HEK293 (cell line): ENCODE data around the gene SH3RF3.

Experiments used
- CTCF ChIA-PET: fragments of 350-600 bp; formaldehyde crosslinking; extraction: SDS; loops from one replicate; lab custom pipeline; 2021; ENCODE audit warnings: antibody characterized with exemption; lab: Yijun Ruan, JAX
- POLR2A ChIA-PET: fragments of 300-600 bp; formaldehyde crosslinking; extraction: SDS; loops from one replicate; lab custom pipeline; 2020; ENCODE audit warnings: antibody characterized with exemption, inconsistent platforms; lab: Yijun Ruan, JAX
- H3K27ac ChIP-seq: fragments of 200-500 bp; sonication (Bioruptor generic); 2 replicates; pipeline ENCODE4 v1.5.1; 2014; ENCODE audit warnings: low read depth, low read length, control low read depth, inconsistent platforms; ENCODE audit errors: extremely low read depth
- H3K36me3 ChIP-seq, 2 experiments: fragments of 200-500 bp in 1 of 2; sonication (Bioruptor generic) in 1 of 2; 1 replicate in 1 of 2; 2 replicates in 1 of 2; pipeline ENCODE4 v1.5.1; 2014 to 2017; ENCODE audit warnings: inconsistent platforms in 2 of 2, low read length in 2 of 2; ENCODE audit not compliant: control insufficient read depth in 2 of 2, insufficient read depth in 1 of 2
- H3K4me1 ChIP-seq: fragments of 200-500 bp; sonication (Bioruptor generic); 2 replicates; pipeline ENCODE4 v1.5.1; 2014; ENCODE audit warnings: mild to moderate bottlenecking, low read length, inconsistent platforms; ENCODE audit not compliant: control insufficient read depth, insufficient read depth
- H3K4me3 ChIP-seq: 2 replicates; pipeline ENCODE4 v1.5.1; 2011; ENCODE audit warnings: low read depth, mild to moderate bottlenecking, control low read depth, low read length, moderate library complexity
- H3K9me3 ChIP-seq: fragments of 200-500 bp; sonication (Bioruptor generic); 2 replicates; pipeline ENCODE4 v1.5.1; 2014; ENCODE audit warnings: low read depth, low read length, inconsistent platforms; ENCODE audit not compliant: control insufficient read depth, insufficient read depth
- BCL11A ChIP-seq: fragments of 450-650 bp; formaldehyde crosslinking; IDR thresholded peaks from 2 replicates; pipeline ENCODE4 v1.5.1; 2016; ENCODE audit warnings: low read depth, missing biosample characterization, missing genetic modification characterization
- ELK4 ChIP-seq: IDR thresholded peaks from 2 replicates; pipeline ENCODE4 v1.6.1; 2011; ENCODE audit warnings: mild to moderate bottlenecking, low read depth, low read length, borderline replicate concordance
- GLI4 ChIP-seq: fragments of 450-650 bp; formaldehyde crosslinking; IDR thresholded peaks from 2 replicates; pipeline ENCODE4 v1.5.1; 2016; ENCODE audit warnings: missing biosample characterization, missing genetic modification characterization
- GLIS2 ChIP-seq: fragments of 450-650 bp; formaldehyde crosslinking; IDR thresholded peaks from 2 replicates; pipeline ENCODE4 v1.5.1; 2016; ENCODE audit warnings: missing biosample characterization, missing genetic modification characterization
- KLF8 ChIP-seq: fragments of 450-650 bp; formaldehyde crosslinking; IDR thresholded peaks from 2 replicates; pipeline ENCODE4 v1.5.1; 2016; ENCODE audit warnings: missing biosample characterization, missing genetic modification characterization
- KLF9 ChIP-seq: fragments of 450-650 bp; formaldehyde crosslinking; IDR thresholded peaks from 2 replicates; pipeline ENCODE4 v1.5.1; 2016; ENCODE audit warnings: missing biosample characterization, missing genetic modification characterization, low read depth
- REST ChIP-seq: fragments of 450-650 bp; formaldehyde crosslinking; IDR thresholded peaks from 2 replicates; pipeline ENCODE4 v1.5.1; 2016; ENCODE audit warnings: missing biosample characterization, missing genetic modification characterization
- SCRT1 ChIP-seq: fragments of 450-650 bp; formaldehyde crosslinking; IDR thresholded peaks from 2 replicates; pipeline ENCODE4 v1.5.1; 2016; ENCODE audit warnings: missing biosample characterization, missing genetic modification characterization, borderline replicate concordance
- SP3 ChIP-seq: fragments of 450-650 bp; formaldehyde crosslinking; IDR thresholded peaks from 2 replicates; pipeline ENCODE4 v1.5.1; 2016; ENCODE audit warnings: missing biosample characterization, missing genetic modification characterization
- ZBTB44 ChIP-seq: fragments of 450-650 bp; IDR thresholded peaks from 2 replicates; pipeline ENCODE4 v1.5.1; 2018; ENCODE audit warnings: missing biosample characterization, mild to moderate bottlenecking, missing genetic modification characterization
- ZBTB49 ChIP-seq: fragments of 450-650 bp; formaldehyde crosslinking; IDR thresholded peaks from 2 replicates; pipeline ENCODE4 v1.5.1; 2016; ENCODE audit warnings: missing biosample characterization, missing genetic modification characterization, low read depth
- ZFP69B ChIP-seq: fragments of 450-650 bp; formaldehyde crosslinking; IDR thresholded peaks from 2 replicates; pipeline ENCODE4 v1.5.1; 2016; ENCODE audit warnings: missing biosample characterization, missing genetic modification characterization
- ZNF112 ChIP-seq: fragments of 450-650 bp; formaldehyde crosslinking; IDR thresholded peaks from 2 replicates; pipeline ENCODE4 v1.5.0; 2017; ENCODE audit warnings: missing biosample characterization, missing genetic modification characterization
- ZNF146 ChIP-seq: fragments of 450-650 bp; formaldehyde crosslinking; IDR thresholded peaks from 2 replicates; pipeline ENCODE4 v1.5.1; 2016; ENCODE audit warnings: missing biosample characterization, missing genetic modification characterization
- ZNF239 ChIP-seq: fragments of 450-650 bp; formaldehyde crosslinking; IDR thresholded peaks from 2 replicates; pipeline ENCODE4 v1.5.1; 2016; ENCODE audit warnings: missing biosample characterization, missing genetic modification characterization
- ZNF266 ChIP-seq: fragments of 450-650 bp; formaldehyde crosslinking; IDR thresholded peaks from 2 replicates; pipeline ENCODE4 v1.5.1; 2016; ENCODE audit warnings: missing biosample characterization, missing genetic modification characterization, low read depth
- ZNF37A ChIP-seq: fragments of 450-650 bp; IDR thresholded peaks from 2 replicates; pipeline ENCODE4 v1.5.1; 2018; ENCODE audit warnings: missing biosample characterization, missing genetic modification characterization
- ZNF423 ChIP-seq: fragments of 450-650 bp; formaldehyde crosslinking; IDR thresholded peaks from 2 replicates; pipeline ENCODE4 v1.5.1; 2016; ENCODE audit warnings: missing biosample characterization, missing genetic modification characterization
- ZNF548 ChIP-seq: fragments of 450-650 bp; formaldehyde crosslinking; IDR thresholded peaks from 2 replicates; pipeline ENCODE4 v1.5.1; 2016; ENCODE audit warnings: missing biosample characterization, missing genetic modification characterization
- ZNF600 ChIP-seq: fragments of 450-650 bp; formaldehyde crosslinking; IDR thresholded peaks from 2 replicates; pipeline ENCODE4 v1.5.1; 2016; ENCODE audit warnings: missing biosample characterization, missing genetic modification characterization
- ZNF777 ChIP-seq: fragments of 450-650 bp; formaldehyde crosslinking; IDR thresholded peaks from 2 replicates; pipeline ENCODE4 v1.5.1; 2017; ENCODE audit warnings: missing biosample characterization, missing genetic modification characterization, borderline replicate concordance
- ZSCAN30 ChIP-seq: fragments of 450-650 bp; IDR thresholded peaks from 2 replicates; pipeline ENCODE4 v1.5.1; 2018; ENCODE audit warnings: missing biosample characterization, mild to moderate bottlenecking, missing genetic modification characterization, moderate library complexity

The SH3RF3 gene

GRCh38 chr2:109168716-109169115, 39.7 kb downstream of the SH3RF3 start:
- TF ChIP-seq ZNF423 (tag by site-specific recombination), result no peak
- TF ChIP-seq ELK4, result no peak
- no peak for TF ChIP-seq ZNF548 (tag by site-specific recombination)
- no peak for TF ChIP-seq SCRT1
- TF ChIP-seq GLIS2 (tag by site-specific recombination), result no peak
- TF ChIP-seq, all 188 proteins: peak for 0
- H3K4me1 ChIP-seq, result peaks cover 26% of the 10 kb centered on the region
- POLR2A ChIA-PET, result no interaction called here
- CTCF ChIA-PET, result no interaction called here
- no peak overlapping the region for H3K27ac ChIP-seq
- H3K4me3 ChIP-seq, result no peak overlapping the region
- H3K36me3 ChIP-seq, result no peaks in the 10 kb centered on the region
- no peaks in the 10 kb centered on the region for H3K9me3 ChIP-seq

- POLR2A ChIA-PET, result no interaction called here
- no peak overlapping the region for H3K27ac ChIP-seq
These were observed 41.6 kb downstream of the SH3RF3 start for GRCh38 chr2:109170645-109171044.

More at GRCh38 chr2:109170645-109171044, 41.6 kb downstream of the SH3RF3 start:
- no peaks in the 10 kb centered on the region for H3K36me3 ChIP-seq
- TF ChIP-seq KLF9 (no peak), GLI4 (tag by site-specific recombination) (no peak), ZNF112 (tag by site-specific recombination) (no peak), BCL11A (no peak), ZNF37A (no peak), ZBTB49 (tag by site-specific recombination) (no peak), ZBTB44 (tag by site-specific recombination) (no peak), ZNF600 (tag by site-specific recombination) (no peak), ZNF777 (tag by site-specific recombination) (no peak), ZFP69B (tag by site-specific recombination) (no peak), ZNF239 (tag by site-specific recombination) (no peak), ZNF266 (tag by site-specific recombination) (no peak), KLF8 (tag by site-specific recombination) (no peak), REST (tag by site-specific recombination) (no peak), SP3 (tag by site-specific recombination) (no peak), ZNF146 (no peak), ZSCAN30 (no peak)
- H3K4me3 ChIP-seq, result no peak overlapping the region
- H3K9me3 ChIP-seq, result no peaks in the 10 kb centered on the region
- CTCF ChIA-PET, result interaction anchor here (0.6 kb wide), 1 partner anchor 339 kb away, joined by 4 read pairs; no protein-coding TSS in a partner anchor
- H3K4me1 ChIP-seq, result peaks cover 14% of the 10 kb centered on the region
